UCSD-AML1 (cell line): ENCODE data around the gene LCN15.

Experiments used
- DNase-seq: peaks from one replicate; lab custom pipeline; 2025; ENCODE audit not compliant: unreplicated experiment; lab: John Stamatoyannopoulos, UW

LCN15 gene

GRCh38 chr9:136741883-136742571 lies 22.3 kb downstream of the LCN15 start:
- no peak for DNase-seq

GRCh38 chr9:136740971-136741882 lies 23.1 kb downstream of the LCN15 start:
- DNase-seq, result no peak

GRCh38 chr9:136740491-136740890 lies 23.8 kb downstream of the LCN15 start:
- DNase-seq, result no peak

GRCh38 chr9:136740069-136740468 lies 24.2 kb downstream of the LCN15 start:
- DNase-seq, result no peak

- no peak for DNase-seq
Measured at GRCh38 chr9:136739509-136739908, 24.8 kb downstream of the LCN15 start.

- DNase-seq, result no peak
Measured at GRCh38 chr9:136738960-136739359, 25.4 kb downstream of the LCN15 start.

- no peak for DNase-seq
Measured at GRCh38 chr9:136735812-136736480, 28.4 kb downstream of the LCN15 start.

GRCh38 chr9:136734837-136735496 lies 29.4 kb downstream of the LCN15 start:
- no peak for DNase-seq

GRCh38 chr9:136733611-136734010 lies 30.7 kb downstream of the LCN15 start:
- DNase-seq, result no peak

- no peak for DNase-seq
Measured at GRCh38 chr9:136732444-136733178, 31.7 kb downstream of the LCN15 start.

- no peak for DNase-seq
Measured at GRCh38 chr9:136729926-136730325, 34.4 kb downstream of the LCN15 start.

- no peak for DNase-seq
Measured at GRCh38 chr9:136729144-136729543, 35.2 kb downstream of the LCN15 start.

- peak; percentile 39 for DNase-seq
Measured at GRCh38 chr9:136728548-136729123, 35.7 kb downstream of the LCN15 start.

GRCh38 chr9:136728080-136728547 lies 36.2 kb downstream of the LCN15 start:
- DNase-seq, result peak; percentile 91

GRCh38 chr9:136726631-136727191 lies 37.6 kb downstream of the LCN15 start:
- peak; percentile 47 for DNase-seq

GRCh38 chr9:136726118-136726517 lies 38.2 kb downstream of the LCN15 start:
- no peak for DNase-seq

- DNase-seq, result no peak
Measured at GRCh38 chr9:136725612-136726011, 38.7 kb downstream of the LCN15 start.

GRCh38 chr9:136724772-136725171 lies 39.5 kb downstream of the LCN15 start:
- DNase-seq, result no peak

GRCh38 chr9:136723989-136724388 lies 40.3 kb downstream of the LCN15 start:
- DNase-seq, result no peak
